ENCODE measurements around the gene PACSIN2.
"Not testable (repeated sequence)": the region's sequence is repeated elsewhere in the genome, so short reads cannot be mapped to it uniquely, and the experiment has no call there.

PACSIN2 gene

DNA sequence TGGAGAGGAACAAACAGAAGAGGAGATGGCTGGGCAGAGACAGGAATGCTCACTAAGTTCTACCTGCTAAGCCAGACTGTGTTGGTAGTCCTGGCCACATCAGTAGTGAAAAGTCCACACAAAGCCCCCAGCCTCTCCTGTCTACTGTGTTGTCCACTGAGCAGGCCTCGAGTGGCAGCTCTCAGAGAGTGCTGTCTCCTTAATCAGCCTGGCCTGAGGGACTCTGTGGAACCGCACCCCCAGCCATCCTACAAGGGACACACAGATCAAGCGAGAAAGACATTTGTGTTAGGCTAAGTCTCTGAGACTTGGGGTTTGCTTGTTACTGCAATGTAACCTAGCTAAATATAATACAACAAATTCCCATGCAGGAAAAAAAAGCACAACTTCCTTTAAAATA lies 71.0 kb downstream of the PACSIN2 start:
- DNase-seq: no peak

DNA sequence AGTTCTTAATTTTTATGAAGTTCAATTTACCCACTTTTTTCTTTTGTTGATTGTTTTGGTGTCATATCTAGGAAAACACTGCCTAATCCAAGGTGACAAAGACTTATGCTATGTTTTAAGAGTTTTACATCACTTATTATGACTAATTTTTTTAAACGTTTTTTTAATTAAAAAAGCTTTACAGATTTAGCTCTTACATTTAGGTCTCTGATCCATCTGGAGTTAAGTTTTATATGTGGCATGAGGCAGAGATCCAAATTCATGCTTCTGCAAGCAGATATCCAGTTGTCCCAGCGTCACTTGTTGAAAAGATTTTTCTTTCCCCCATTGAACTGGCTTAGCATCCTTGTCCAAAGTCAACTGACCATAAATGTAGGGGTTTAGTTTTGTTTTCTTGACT lies 72.6 kb downstream of the PACSIN2 start:
- DNase-seq: no peak

GRCh38 chr22:42939941-42940653 lies 74.9 kb downstream of the PACSIN2 start:
- no peak for DNase-seq

DNA sequence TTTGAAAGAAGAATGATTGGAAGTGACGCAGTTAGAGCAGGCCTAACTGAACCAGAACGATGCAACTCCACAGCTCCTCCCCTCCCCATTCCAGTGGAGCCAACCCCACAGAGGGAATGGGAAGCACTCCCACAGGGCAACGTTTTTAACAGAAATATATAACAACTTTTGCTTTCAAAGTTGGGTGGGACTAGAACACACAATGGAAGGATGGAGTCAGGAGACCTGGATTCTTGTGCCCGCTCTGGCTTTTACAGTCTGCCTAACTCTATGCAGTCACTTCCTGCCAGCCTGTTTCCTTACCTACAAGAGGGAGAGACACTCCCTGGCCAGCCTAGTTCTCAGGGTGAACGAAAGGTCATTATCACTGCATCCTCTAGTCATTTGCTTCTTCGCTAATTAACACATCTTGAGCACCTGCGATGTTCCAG lies 75.5 kb downstream of the PACSIN2 start:
- no peak for DNase-seq

DNA sequence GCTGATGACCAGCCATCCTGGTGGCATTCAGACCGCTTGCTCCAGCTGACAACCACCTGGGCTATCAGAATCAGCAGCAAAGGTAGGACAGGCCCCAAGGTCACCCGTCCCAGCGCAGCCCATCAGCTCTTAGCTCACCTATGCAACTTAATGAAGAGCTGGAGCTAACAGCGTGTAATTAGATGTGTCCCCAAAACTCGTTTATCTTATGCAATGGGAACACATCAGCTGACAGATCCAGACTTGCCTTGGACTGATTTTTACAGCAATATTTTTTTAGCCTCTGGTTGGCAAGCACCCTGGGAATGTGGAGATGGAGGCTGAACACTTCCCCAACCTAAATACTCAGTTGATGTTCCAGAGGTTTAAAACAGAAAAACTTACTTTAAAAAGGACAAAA lies 76.0 kb downstream of the PACSIN2 start:
- no peak for DNase-seq

DNA sequence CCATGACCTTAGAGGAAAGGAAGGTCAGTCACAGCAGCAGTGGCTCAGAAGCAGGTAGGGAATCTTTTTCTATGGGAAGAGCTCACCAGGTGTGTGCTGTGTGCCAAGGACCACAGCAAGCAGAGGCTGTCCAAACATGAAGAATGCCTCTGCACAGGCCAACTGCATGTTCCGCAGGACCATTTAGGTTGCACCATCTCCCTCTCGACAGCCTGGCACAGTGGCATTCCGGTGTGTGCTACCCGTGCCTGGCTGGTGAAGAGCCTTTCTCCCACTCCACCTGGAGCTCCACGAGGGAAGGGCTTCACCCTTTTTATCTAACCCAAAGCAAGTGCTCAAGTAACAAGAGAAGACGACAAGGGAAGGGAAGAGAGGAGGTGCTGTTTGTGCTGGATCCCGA lies 76.5 kb downstream of the PACSIN2 start:
- no peak for DNase-seq

GRCh38 chr22:42937164-42937843 lies 77.6 kb downstream of the PACSIN2 start:
- DNase-seq: no peak

DNA sequence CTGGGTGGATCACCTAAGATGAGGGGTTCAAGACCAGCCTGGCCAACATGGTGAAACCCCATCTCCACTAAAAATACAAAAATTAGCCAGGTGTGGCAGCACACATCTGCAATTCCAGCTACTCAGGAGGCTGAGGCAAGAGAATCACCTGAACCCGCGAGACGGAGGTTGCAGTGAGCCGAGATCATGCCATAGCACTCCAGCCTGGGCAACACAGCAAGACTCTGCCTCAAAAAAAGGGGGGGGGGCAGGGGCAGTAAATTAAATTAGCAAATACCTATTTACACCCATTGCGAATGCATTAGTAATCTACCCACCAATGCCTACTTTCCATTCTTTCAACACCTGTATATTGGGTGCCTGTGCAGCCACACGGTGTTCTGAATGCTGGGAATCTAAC lies 78.3 kb downstream of the PACSIN2 start:
- DNase-seq: not testable (repeated sequence)

GRCh38 chr22:42934338-42934737 lies 80.6 kb downstream of the PACSIN2 start:
- DNase-seq: no peak

- no peak for DNase-seq
These were observed 81.4 kb downstream of the PACSIN2 start for GRCh38 chr22:42933485-42934091.

GRCh38 chr22:42932857-42933484 lies 82.0 kb downstream of the PACSIN2 start:
- no peak for DNase-seq

DNA sequence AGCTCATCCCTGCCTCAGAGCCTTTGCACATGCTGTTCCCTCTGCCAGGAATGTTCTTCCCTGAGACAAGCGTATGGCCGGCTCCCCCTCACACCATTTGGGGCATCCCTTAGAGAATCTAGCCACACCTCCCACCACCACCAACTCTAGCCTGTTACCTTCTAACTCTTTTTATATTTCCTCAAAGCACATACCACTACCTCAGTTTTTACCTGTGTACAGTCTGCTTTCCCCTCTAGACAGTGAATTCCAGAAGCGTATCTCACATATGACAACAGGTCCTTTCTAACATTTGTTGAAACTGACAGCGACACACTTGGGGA lies 82.8 kb downstream of the PACSIN2 start:
- no peak for DNase-seq

GRCh38 chr22:42931421-42932196 lies 83.3 kb downstream of the PACSIN2 start:
- no peak for DNase-seq

GRCh38 chr22:42930810-42931420 lies 84.0 kb downstream of the PACSIN2 start:
- no peak for DNase-seq

DNA sequence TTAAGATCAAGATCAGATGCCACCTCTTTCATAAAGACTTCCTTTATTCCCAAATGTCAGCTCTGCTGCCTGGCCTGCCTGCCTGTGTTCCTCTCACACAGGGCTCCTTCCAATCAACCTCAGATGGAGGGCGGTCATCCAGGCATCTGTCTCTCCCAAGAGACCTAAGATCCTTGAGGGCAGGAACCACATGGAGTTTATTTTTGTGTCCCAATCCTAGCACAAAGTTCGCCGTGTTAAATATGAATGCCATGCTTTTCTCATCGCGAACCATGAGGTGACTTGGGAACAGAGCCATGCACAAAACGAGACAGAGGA lies 85.2 kb downstream of the PACSIN2 start:
- DNase-seq: no peak

- DNase-seq: no peak
These were observed 85.7 kb downstream of the PACSIN2 start for GRCh38 chr22:42928969-42929837.

DNA sequence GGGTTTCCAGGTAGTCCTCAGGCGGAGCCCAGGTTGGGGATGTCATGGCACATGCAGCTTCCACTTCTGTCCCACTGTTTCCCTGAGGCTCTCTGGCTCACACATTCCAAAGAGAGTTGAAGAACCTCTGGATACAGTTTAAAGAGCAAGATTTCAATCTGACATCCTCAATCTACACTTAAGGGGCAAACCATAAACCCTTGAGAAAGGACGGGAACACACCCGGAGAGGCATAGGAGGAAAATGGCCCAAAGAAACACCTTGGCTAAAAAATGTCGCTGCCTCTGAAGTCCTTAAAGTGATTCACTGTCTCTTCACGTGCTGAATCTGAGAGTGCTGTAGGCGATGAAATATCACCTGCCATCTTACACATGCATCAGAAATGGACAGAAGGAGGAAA lies 87.0 kb downstream of the PACSIN2 start:
- no peak for DNase-seq

DNA sequence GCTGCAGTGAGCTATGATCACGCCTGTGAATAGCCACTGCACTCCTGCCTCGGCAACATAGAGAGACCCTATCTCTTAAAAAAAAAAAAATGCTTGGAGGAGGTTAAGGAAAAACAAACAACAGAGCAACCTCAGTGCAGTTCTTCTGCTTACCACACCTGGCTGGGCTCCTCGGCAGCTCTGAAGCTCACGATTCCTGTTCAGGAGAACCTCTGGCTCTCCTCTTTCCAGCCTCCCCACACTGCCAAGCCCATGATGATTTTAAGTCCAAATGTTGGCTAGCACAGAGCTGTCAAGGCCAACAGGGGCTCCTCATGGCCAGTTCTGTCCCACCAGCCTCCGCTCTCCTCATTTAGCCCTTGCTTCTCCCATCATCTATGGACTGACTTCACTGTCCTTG lies 88.2 kb downstream of the PACSIN2 start:
- DNase-seq: no peak

DNA sequence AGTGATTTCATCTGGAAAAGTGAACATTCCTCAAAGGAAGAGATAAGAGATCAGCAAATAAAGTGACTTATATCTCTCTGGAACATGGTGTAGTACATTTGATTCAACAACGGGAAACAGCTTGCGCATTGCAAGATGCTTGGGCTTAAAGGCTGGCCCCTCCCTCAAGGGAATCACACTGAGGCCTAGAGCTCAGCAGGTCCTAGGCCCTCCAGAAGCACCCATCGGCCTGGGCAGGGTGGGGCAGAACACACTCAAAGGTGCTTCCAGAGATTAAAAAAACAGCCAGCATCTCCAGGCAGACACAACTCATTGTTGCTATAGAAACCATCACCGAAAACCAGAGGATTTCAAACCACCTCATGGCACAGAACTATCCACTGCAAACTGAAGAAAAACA lies 88.8 kb downstream of the PACSIN2 start:
- no peak for DNase-seq

GRCh38 chr22:42925598-42925997 lies 89.4 kb downstream of the PACSIN2 start:
- no peak for DNase-seq

DNA sequence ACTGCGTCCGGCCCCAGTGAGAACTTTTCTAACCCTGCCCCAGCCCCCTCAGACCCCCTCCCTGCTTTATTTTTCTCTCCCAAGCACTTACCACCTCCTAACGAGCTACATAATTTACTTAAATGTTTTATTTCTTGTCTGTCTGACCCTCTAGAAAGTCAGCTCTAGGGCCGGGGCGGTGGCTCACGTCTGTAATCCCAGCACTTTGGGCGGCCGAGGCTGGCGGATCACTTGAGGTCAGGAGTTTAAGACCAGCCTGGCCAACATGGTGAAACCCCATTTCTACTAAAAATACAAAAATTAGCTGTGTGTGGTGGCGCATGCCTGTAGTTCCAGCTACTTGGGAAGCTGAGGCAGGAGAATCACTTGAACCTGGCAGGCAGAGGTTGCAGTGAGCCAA lies 89.9 kb downstream of the PACSIN2 start:
- DNase-seq: not testable (repeated sequence)

DNA sequence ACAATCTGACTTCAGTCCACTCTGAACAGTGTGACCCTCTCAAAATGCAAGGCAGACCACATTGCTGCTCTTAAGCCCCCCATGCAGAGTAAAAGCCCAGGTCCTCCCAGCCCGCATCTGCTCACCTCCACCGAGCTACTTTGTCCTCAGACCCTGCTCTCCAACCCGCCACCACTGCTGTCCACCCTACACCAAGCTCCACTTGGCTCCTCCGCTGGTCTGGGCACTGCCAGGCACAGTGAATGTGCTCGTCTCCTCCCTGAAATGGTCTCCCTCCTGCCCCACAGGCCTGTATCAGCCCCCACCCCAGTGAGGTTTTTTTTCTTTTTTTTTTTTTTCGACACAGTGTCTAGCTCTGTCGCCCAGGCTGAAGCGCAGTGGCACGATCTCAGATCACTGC lies 90.5 kb downstream of the PACSIN2 start:
- no peak for DNase-seq

Data from T-helper 9 cell (primary cell).